IPS DF 6.9 (cell line): Measurements from ENCODE around the gene TNP2.
"Not testable (repeated sequence)": the region's sequence is repeated elsewhere in the genome, so short reads cannot be mapped to it uniquely, and the experiment has no call there.

Experiments
- DNase-seq: peaks from one replicate; pipeline ENCODE4 v3.0.0-alpha.2; 2013; ENCODE audit warnings: low read depth, low spot score
- H3K27ac ChIP-seq: one replicate; pipeline ENCODE4 v1.5.1; 2013; ENCODE audit warnings: low read length, control low read depth
- H3K27me3 ChIP-seq: 2 replicates; pipeline ENCODE4 v1.6.1; 2013; ENCODE audit warnings: mild to moderate bottlenecking, low read length; ENCODE audit not compliant: control insufficient read depth, insufficient read depth
- H3K36me3 ChIP-seq: 2 replicates; pipeline ENCODE4 v1.6.1; 2013; ENCODE audit warnings: low read length; ENCODE audit not compliant: control insufficient read depth, insufficient read depth
- H3K4me1 ChIP-seq: 2 replicates; pipeline ENCODE4 v1.6.1; 2013; ENCODE audit warnings: low read length; ENCODE audit not compliant: control insufficient read depth, insufficient read depth
- H3K4me3 ChIP-seq: 2 replicates; pipeline ENCODE4 v1.5.1; 2013; ENCODE audit warnings: mild to moderate bottlenecking, low read length
- H3K9me3 ChIP-seq: 2 replicates; pipeline ENCODE4 v1.6.1; 2013; ENCODE audit warnings: low read length, inconsistent platforms; ENCODE audit not compliant: control insufficient read depth, insufficient read depth
- WGBS: extraction: QIAGEN DNeasy Blood & Tissue Kit; methylation state at CpG from one replicate; pipeline ENCODE4 v1.1.7; 2013; ENCODE audit warnings: mixed read lengths, missing lambda C conversion rate; ENCODE audit not compliant: insufficient read length, insufficient coverage; 5-methylcytosine and 5-hydroxymethylcytosine counted together

The TNP2 gene

GRCh38 chr16:11299865-11300559 is 30.9 kb upstream of the TNP2 start:
- DNase-seq, result no peak
- H3K4me3 ChIP-seq, result no peak overlapping the region
- no peaks in the 10 kb centered on the region for H3K27me3 ChIP-seq
- WGBS, result no CpG with 5 or more reads among the region's 6 CpGs
- no peaks in the 10 kb centered on the region for H3K36me3 ChIP-seq
- peaks cover 4% of the 10 kb centered on the region for H3K4me1 ChIP-seq
- no peak overlapping the region for H3K27ac ChIP-seq
- H3K9me3 ChIP-seq, result no peaks in the 10 kb centered on the region

GRCh38 chr16:11298950-11299547 is 29.9 kb upstream of the TNP2 start:
- WGBS, result no CpG with 5 or more reads among the region's 13 CpGs
- not testable (repeated sequence) for DNase-seq, H3K4me3 ChIP-seq, H3K9me3 ChIP-seq, H3K27ac ChIP-seq, H3K27me3 ChIP-seq, H3K36me3 ChIP-seq, H3K4me1 ChIP-seq

DNA sequence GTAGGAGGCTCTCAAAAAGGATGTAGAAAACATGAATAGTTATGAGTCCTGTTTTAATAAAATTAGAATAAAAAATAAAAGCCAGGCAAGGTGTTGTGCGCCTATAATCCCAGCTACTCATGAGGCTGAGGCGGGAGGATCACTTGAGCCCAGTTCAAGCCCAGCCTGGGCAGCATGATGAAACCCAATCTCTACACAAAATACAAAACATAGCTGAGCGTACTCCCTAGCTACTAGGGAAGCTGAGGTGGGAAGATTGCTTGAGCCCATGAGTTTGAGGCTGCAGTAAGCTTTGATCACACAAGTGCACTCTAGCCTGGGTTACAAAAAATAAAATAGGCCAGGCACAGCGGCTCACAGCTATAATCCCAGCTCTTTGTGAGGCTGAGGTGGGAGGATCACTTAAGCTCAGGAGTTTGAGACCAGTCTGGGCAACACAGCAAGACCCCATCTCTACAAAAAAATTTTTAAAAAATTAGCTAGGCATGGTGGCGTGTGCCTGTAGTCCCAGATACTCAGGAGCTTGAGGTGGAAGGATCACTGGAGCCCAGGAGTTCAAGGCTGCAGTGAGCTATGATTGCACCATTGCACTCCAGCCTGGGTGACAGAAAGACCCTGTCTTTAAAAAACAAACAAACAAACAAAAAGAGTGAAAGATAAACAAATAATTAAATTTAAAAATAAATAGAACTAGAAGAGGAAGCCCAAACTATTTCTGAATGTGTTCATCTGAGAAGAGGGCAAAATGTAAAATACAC is 29.2 kb upstream of the TNP2 start:
- no peak for DNase-seq
- Histone ChIP-seq H3K4me3 (no peak overlapping the region), H3K4me1 (peaks cover 4% of the 10 kb centered on the region), H3K27me3 (no peaks in the 10 kb centered on the region), H3K27ac (no peak overlapping the region), H3K9me3 (no peaks in the 10 kb centered on the region), H3K36me3 (no peaks in the 10 kb centered on the region)
- no CpG with 5 or more reads among the region's 5 CpGs for WGBS

DNA sequence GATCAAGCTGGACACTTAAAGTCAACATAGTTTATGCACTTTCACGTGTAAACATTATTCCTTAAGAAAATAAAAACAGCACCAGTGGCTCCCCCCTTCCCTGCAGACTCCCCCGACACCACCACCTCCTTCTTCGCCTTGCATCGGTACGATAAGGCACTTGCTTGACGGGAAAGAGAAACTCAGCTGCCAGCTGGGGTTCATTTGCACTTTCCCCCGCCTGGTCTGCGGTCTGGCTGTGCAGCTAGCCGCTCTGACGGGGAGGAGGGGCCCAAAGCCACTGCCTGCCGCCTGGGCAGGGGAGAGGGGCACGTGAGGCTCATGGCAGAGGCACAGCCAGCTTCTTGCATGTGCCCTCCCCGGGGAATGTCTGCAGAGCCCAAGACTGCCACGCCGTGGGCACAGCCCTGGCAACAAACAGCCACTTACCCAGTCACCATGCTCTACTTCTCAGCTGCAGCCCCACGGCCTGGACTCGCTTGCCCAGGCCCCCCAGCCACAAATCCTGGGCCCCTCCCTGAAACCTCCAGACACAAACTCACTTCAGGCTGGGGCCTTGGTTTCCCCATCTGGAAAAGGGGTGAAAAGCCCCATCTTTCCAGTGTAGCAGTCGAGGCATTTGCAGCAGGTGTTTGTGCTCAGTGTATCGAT is 28.5 kb upstream of the TNP2 start:
- no CpG with 5 or more reads among the region's 19 CpGs for WGBS
- Histone ChIP-seq H3K36me3 (no peaks in the 10 kb centered on the region), H3K27me3 (no peaks in the 10 kb centered on the region), H3K4me3 (no peak overlapping the region), H3K4me1 (peaks cover 4% of the 10 kb centered on the region), H3K27ac (no peak overlapping the region), H3K9me3 (no peaks in the 10 kb centered on the region)
- no peak for DNase-seq

DNA sequence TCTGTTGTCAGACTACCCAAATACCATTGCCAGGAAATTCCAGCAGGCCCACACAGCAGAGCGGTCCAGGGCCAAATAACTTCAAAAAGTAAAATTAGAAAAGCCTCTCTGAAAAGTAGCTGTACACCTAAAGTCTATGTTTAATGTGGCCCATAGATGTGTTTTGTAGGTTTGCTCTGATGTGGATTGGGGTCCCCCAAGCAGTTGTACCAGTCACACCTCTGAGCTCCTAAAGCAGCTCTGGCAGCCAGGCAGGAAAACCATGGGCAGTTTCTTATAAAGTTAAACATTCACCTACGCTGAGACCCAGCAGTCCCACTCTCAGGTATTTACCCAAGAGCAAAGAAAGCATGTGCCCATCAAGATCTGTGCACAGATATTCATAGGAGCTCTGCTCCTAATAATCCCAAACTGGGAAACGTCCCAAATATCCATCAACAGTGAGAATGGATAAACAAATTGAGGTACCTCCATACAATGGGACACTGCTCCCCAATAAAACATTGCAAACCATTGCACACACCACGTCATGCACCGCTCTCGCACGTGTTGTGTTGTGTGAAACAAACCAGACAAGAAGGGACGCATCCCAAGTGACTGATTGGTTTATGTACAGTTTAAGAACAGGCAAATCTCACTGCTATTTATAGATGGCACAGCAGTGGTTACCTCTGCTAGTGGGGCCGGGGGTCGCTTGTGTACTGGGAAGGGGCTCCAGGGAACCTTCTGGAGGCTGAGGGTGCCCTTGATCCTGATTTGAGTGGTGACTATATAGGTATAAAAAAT is 27.8 kb upstream of the TNP2 start:
- H3K4me3 ChIP-seq, result no peak overlapping the region
- peaks cover 4% of the 10 kb centered on the region for H3K4me1 ChIP-seq
- H3K36me3 ChIP-seq, result no peaks in the 10 kb centered on the region
- no peak for DNase-seq
- WGBS, result no CpG with 5 or more reads among the region's 10 CpGs
- no peaks in the 10 kb centered on the region for H3K27me3 ChIP-seq
- no peaks in the 10 kb centered on the region for H3K9me3 ChIP-seq
- H3K27ac ChIP-seq, result no peak overlapping the region

DNA sequence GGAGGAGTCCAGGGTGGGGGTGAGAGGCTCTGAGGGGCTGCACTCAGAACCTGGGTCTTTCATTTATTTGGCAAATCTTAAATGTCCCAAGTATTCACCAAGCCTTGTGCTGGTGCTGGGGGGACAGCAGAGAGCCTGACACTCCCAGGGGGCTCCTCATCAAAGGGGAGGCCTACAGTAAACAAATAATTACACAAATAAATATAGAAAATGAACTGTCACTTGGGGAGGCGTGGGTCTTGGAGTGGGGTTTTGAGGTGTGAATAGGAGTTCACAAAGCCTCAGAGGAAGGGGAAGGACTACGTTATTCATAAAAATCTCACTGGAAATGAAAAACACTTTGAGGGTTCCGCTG is 27.2 kb upstream of the TNP2 start:
- Histone ChIP-seq H3K27me3 (no peaks in the 10 kb centered on the region), H3K4me3 (no peak overlapping the region), H3K4me1 (peaks cover 4% of the 10 kb centered on the region), H3K36me3 (no peaks in the 10 kb centered on the region), H3K9me3 (no peaks in the 10 kb centered on the region), H3K27ac (no peak overlapping the region)
- no peak for DNase-seq
- no CpG with 5 or more reads among the region's 3 CpGs for WGBS

GRCh38 chr16:11295672-11296071 is 26.5 kb upstream of the TNP2 start:
- Histone ChIP-seq H3K27me3 (no peaks in the 10 kb centered on the region), H3K27ac (no peak overlapping the region), H3K9me3 (no peaks in the 10 kb centered on the region), H3K36me3 (no peaks in the 10 kb centered on the region), H3K4me1 (peaks cover 4% of the 10 kb centered on the region), H3K4me3 (no peak overlapping the region)
- WGBS, result no CpG with 5 or more reads among the region's 4 CpGs
- no peak for DNase-seq

GRCh38 chr16:11292076-11292748 is 23.1 kb upstream of the TNP2 start:
- no peak for DNase-seq
- H3K36me3 ChIP-seq, result no peaks in the 10 kb centered on the region
- no peaks in the 10 kb centered on the region for H3K27me3 ChIP-seq
- no peak overlapping the region for H3K27ac ChIP-seq
- H3K4me1 ChIP-seq, result no peaks in the 10 kb centered on the region; the same call in 1 of the 2 replicates
- H3K9me3 ChIP-seq, result no peaks in the 10 kb centered on the region
- H3K4me3 ChIP-seq, result no peak overlapping the region
- WGBS, result no CpG with 5 or more reads among the region's 7 CpGs

GRCh38 chr16:11291091-11291703 is 22.1 kb upstream of the TNP2 start:
- H3K9me3 ChIP-seq, result no peaks in the 10 kb centered on the region
- no CpG with 5 or more reads among the region's 10 CpGs for WGBS
- H3K4me3 ChIP-seq, result no peak overlapping the region
- H3K27ac ChIP-seq, result no peak overlapping the region
- no peaks in the 10 kb centered on the region for H3K27me3 ChIP-seq
- H3K4me1 ChIP-seq, result no peaks in the 10 kb centered on the region
- no peaks in the 10 kb centered on the region for H3K36me3 ChIP-seq
- DNase-seq, result no peak
